GM21786 (cell line): ENCODE results near the gene EIF2B5.
"Not testable (repeated sequence)": the region's sequence is repeated elsewhere in the genome, so short reads cannot be mapped to it uniquely, and the experiment has no call there.

Source experiments
- ATAC-seq: cut with Tn5 transposase; IDR thresholded peaks from one replicate; pipeline ENCODE4 v1.9.1; 2021; ENCODE audit not compliant: unreplicated experiment

Gene EIF2B5

GRCh38 chr3:184135149-184135910 lies at the start of gene EIF2B5:
EIF2B5 (plus strand) TSS chr3:184135358; CDS start chr3:184135386, 28 bp downstream.
- ATAC-seq, result peak; percentile 90

GRCh38 chr3:184085389-184085852 lies 49.7 kb upstream of the EIF2B5 start:
- ATAC-seq, result no peak

GRCh38 chr3:184092199-184092598 lies 43.0 kb upstream of the EIF2B5 start:
- no peak for ATAC-seq

GRCh38 chr3:184096811-184097383 lies 38.3 kb upstream of the EIF2B5 start, which contains the start of gene HTR3E:
HTR3E (plus strand) TSS chr3:184097064; CDS start chr3:184097530, 466 bp downstream.
- ATAC-seq, result no peak

GRCh38 chr3:184097556-184097955 lies 37.6 kb upstream of the EIF2B5 start:
- ATAC-seq, result no peak

GRCh38 chr3:184099806-184100686 lies 35.1 kb upstream of the EIF2B5 start:
- ATAC-seq, result no peak

- no peak for ATAC-seq
These were observed 24.8 kb upstream of the EIF2B5 start for GRCh38 chr3:184110316-184110725.

GRCh38 chr3:184116017-184116416 lies 19.1 kb upstream of the EIF2B5 start:
- no peak for ATAC-seq

GRCh38 chr3:184117636-184118035 lies 17.5 kb upstream of the EIF2B5 start:
- ATAC-seq, result no peak

GRCh38 chr3:184121031-184121430 lies 14.1 kb upstream of the EIF2B5 start:
- not testable (repeated sequence) for ATAC-seq

GRCh38 chr3:184126006-184126405 lies 9.2 kb upstream of the EIF2B5 start:
- no peak for ATAC-seq

GRCh38 chr3:184129012-184129411 lies 6.1 kb upstream of the EIF2B5 start:
- no peak for ATAC-seq

GRCh38 chr3:184132945-184133344 lies 2.2 kb upstream of the EIF2B5 start:
- ATAC-seq, result no peak

- peak; percentile 32 for ATAC-seq
These were observed 1.1 kb upstream of the EIF2B5 start for GRCh38 chr3:184133840-184134745.

GRCh38 chr3:184134746-184135148 lies 411 bp upstream of the EIF2B5 start:
- peak; percentile 15 for ATAC-seq

GRCh38 chr3:184135911-184136260 lies 728 bp downstream of the EIF2B5 start:
- ATAC-seq, result no peak

GRCh38 chr3:184140436-184140835 lies 5.3 kb downstream of the EIF2B5 start:
- ATAC-seq, result no peak

GRCh38 chr3:184142199-184142598 lies 7.0 kb downstream of the EIF2B5 start:
- ATAC-seq, result no peak

GRCh38 chr3:184143327-184143726 lies 8.2 kb downstream of the EIF2B5 start:
- no peak for ATAC-seq

- no peak for ATAC-seq
These were observed 9.3 kb downstream of the EIF2B5 start for GRCh38 chr3:184144505-184144904.
